UCSD-AML1 (cell line): ENCODE data around the gene ZNF169.
"Not testable (repeated sequence)": the region's sequence is repeated elsewhere in the genome, so short reads cannot be mapped to it uniquely, and the experiment has no call there.

Experiments
- DNase-seq: peaks from one replicate; lab custom pipeline; 2025; ENCODE audit not compliant: unreplicated experiment; lab: John Stamatoyannopoulos, UW

Gene ZNF169

GRCh38 chr9:94341703-94342102 lies 82.6 kb downstream of the ZNF169 start:
- DNase-seq = not testable (repeated sequence)

- not testable (repeated sequence) for DNase-seq
Observed at GRCh38 chr9:94347451-94347850, 88.4 kb downstream of the ZNF169 start.

- not testable (repeated sequence) for DNase-seq
Observed at GRCh38 chr9:94348754-94349153, 89.7 kb downstream of the ZNF169 start.
